ENCODE data around the gene LRIT2.
"Not testable (repeated sequence)": the region's sequence is repeated elsewhere in the genome, so short reads cannot be mapped to it uniquely, and the experiment has no call there.

Gene LRIT2

DNA sequence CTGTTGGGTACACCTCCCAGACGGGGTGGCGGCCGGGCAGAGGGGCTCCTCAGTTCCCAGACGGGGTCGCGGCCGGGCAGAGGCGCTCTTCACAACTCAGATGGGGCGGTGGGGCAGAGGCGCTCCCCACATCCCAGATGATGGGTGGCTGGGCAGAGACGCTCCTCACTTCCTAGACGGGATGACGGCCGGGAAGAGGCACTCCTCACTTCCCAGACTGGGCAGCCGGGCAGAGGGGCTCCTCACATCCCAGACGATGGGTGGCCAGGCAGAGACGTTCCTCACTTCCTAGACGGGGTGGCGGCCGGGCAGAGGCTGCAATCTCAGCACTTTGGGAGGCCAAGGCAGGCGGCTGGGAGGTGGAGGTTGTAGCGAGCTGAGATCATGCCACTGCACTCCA, 45.0 kb downstream of the LRIT2 start:
- not testable (repeated sequence) for H3K27ac ChIP-seq (ENCODE audit: low read depth, low read length); H3K36me3 ChIP-seq (ENCODE audit: control insufficient read depth, insufficient read depth, low read length); H3K27me3 ChIP-seq (ENCODE audit: control insufficient read depth, insufficient read depth, low read length); H3K4me1 ChIP-seq (ENCODE audit: control insufficient read depth, insufficient read depth, low read length); H3K4me3 ChIP-seq (ENCODE audit: low read depth, low read length); H3K9ac ChIP-seq (ENCODE audit: low read depth, low read length); H3K9me3 ChIP-seq (ENCODE audit: control insufficient read depth, insufficient read depth, low read length)

DNA sequence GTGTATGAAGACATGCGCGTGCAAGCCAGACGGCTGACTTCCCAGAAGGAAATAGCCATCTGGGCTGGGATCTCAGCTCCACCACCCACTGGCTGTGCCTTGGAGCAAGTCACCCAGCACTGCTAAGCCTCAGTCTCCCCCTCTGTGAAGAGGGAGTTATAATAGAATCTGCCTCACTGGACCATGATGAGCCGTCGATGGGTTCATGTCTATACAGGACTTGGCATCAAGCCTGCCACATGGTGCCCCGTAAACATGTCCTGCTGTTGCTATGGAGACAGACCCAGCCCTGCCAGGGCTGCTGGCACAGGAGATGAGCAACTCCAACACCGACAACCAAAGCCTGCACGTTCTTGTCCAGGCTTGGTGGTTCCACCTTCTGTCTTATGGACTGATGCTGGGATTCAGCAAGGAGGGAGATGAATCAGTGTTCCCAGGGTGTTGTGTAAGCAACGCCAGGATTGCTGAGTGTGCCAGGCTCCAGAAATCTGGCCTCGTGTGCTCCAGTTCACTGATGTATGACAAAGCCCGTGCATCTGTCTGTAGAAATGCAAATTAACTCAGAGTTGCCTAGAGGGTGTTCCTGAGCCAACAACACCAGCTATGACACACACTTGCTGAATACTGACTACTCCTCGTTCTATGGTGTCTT, 46.2 kb downstream of the LRIT2 start:
- no peaks in the 10 kb centered on the region for H3K27me3 ChIP-seq (ENCODE audit: control insufficient read depth, insufficient read depth, low read length)
- H3K4me1 ChIP-seq (ENCODE audit: control insufficient read depth, insufficient read depth, low read length): peaks cover 7% of the 10 kb centered on the region; the same call in 1 of the 2 replicates
- no peaks in the 10 kb centered on the region for H3K9me3 ChIP-seq (ENCODE audit: control insufficient read depth, insufficient read depth, low read length)
- no peaks in the 10 kb centered on the region for H3K36me3 ChIP-seq (ENCODE audit: control insufficient read depth, insufficient read depth, low read length)
- no peak overlapping the region for H3K9ac ChIP-seq (ENCODE audit: low read depth, low read length)
- no peak overlapping the region for H3K27ac ChIP-seq (ENCODE audit: low read depth, low read length)
- H3K4me3 ChIP-seq (ENCODE audit: low read depth, low read length): no peak overlapping the region

DNA sequence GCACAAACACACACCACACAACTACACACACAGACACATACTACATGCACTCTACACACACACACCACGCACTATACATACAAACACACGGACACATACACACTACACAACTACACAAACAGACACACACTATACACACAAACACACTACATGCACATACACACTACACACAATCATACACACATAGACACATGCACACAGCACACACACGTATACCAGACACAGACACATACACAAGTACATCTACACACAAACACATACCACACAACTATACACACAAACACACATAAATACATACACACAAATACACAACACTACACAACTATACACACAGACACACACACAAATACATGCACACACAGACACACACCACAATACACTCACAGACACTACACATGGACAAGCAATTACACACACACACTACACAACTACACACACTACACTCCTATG, 47.2 kb downstream of the LRIT2 start:
- H3K9ac ChIP-seq (ENCODE audit: low read depth, low read length): no peak overlapping the region
- H3K27me3 ChIP-seq (ENCODE audit: control insufficient read depth, insufficient read depth, low read length): no peaks in the 10 kb centered on the region
- peaks cover 7% of the 10 kb centered on the region; the same call in 1 of the 2 replicates for H3K4me1 ChIP-seq (ENCODE audit: control insufficient read depth, insufficient read depth, low read length)
- no peaks in the 10 kb centered on the region for H3K36me3 ChIP-seq (ENCODE audit: control insufficient read depth, insufficient read depth, low read length)
- H3K4me3 ChIP-seq (ENCODE audit: low read depth, low read length): no peak overlapping the region
- H3K27ac ChIP-seq (ENCODE audit: low read depth, low read length): no peak overlapping the region
- H3K9me3 ChIP-seq (ENCODE audit: control insufficient read depth, insufficient read depth, low read length): no peaks in the 10 kb centered on the region

DNA sequence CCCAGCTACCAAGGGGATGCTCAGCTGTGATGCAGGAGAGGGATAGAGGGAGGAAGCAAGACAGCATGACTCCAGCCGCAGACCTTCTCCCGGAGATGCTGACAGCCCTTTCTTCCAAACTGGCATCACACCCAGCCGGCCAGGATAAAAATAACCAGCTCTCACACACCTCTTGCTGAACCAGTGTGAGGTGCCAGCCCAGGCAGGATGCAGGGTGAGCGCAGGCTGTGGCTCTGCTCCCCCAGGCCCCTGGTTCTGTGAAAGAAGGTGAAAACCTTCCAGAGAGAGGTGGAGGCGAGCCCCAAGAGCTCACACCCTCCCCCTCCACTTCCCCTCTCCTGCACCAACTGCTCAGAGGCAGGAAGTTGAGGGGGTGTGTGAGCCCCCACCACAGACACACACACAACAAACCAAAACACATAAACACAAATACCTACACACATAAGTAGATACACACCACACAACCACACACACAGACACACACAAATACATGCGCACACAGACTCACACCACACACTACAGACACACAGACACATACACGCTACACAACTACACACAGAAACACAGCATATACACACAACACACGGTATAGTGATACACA, 47.7 kb downstream of the LRIT2 start:
- no peaks in the 10 kb centered on the region for H3K9me3 ChIP-seq (ENCODE audit: control insufficient read depth, insufficient read depth, low read length)
- H3K4me3 ChIP-seq (ENCODE audit: low read depth, low read length): no peak overlapping the region
- H3K4me1 ChIP-seq (ENCODE audit: control insufficient read depth, insufficient read depth, low read length): peaks cover 7% of the 10 kb centered on the region; the same call in 1 of the 2 replicates
- no peak overlapping the region for H3K27ac ChIP-seq (ENCODE audit: low read depth, low read length)
- H3K27me3 ChIP-seq (ENCODE audit: control insufficient read depth, insufficient read depth, low read length): no peaks in the 10 kb centered on the region
- no peak overlapping the region for H3K9ac ChIP-seq (ENCODE audit: low read depth, low read length)
- no peaks in the 10 kb centered on the region for H3K36me3 ChIP-seq (ENCODE audit: control insufficient read depth, insufficient read depth, low read length)

DNA sequence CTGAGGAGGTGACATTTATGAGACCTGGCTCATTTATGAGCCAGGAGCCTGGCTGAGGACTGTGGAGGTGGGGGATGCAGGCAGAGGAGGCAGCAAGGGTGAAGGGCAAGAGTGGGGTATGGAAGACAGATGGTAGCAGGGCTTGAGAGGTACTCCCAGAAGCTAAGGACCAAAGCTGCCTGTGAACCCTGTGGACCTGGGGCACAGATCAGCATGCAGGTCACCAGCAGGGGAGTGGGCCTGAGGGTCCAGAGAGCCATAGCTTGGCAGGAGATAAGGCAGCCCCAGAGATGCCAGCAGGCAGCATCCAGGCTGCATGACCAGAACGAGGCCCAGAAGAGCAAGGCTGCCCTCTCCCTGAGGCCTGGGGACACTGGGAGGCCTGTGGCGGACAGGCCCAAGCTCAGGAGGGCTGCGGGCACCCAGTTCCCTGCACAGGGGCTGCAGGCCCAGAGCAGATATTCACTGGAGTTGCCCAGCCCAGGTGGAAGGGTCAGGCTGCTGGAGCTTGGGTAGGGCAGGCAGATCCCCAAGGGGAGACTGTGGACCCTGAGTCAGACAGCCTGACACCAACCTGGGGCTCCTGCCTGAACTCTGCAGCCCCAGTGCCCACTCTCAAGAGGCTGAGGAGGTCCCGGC, 48.4 kb downstream of the LRIT2 start:
- Histone ChIP-seq H3K27ac (ENCODE audit: low read depth, low read length) (no peak overlapping the region), H3K36me3 (ENCODE audit: control insufficient read depth, insufficient read depth, low read length) (no peaks in the 10 kb centered on the region), H3K9me3 (ENCODE audit: control insufficient read depth, insufficient read depth, low read length) (no peaks in the 10 kb centered on the region), H3K4me3 (ENCODE audit: low read depth, low read length) (no peak overlapping the region), H3K27me3 (ENCODE audit: control insufficient read depth, insufficient read depth, low read length) (no peaks in the 10 kb centered on the region), H3K4me1 (ENCODE audit: control insufficient read depth, insufficient read depth, low read length) (peaks cover 7% of the 10 kb centered on the region; the same call in 1 of the 2 replicates), H3K9ac (ENCODE audit: low read depth, low read length) (no peak overlapping the region)

DNA sequence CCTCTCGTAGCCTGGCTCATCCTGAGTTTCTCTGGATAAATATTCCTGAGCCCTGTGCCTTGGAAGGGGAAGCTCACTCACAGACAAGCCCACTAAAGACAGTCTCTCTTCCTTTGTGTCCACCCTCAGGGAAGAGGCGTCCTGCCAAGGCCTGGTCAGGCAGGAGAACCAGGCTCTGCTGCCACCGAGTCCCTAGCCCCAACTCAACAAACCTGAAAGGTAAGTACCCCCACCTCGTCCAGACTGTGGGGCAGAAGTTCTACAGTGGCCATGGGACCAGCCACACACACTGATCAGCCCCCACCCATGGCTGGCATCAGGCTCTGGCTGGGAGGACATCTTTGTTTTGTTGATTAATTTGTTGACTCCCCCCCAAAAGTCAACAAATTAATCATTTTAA, 49.0 kb downstream of the LRIT2 start:
- Histone ChIP-seq H3K27me3 (ENCODE audit: control insufficient read depth, insufficient read depth, low read length) (no peaks in the 10 kb centered on the region), H3K4me3 (ENCODE audit: low read depth, low read length) (no peak overlapping the region), H3K4me1 (ENCODE audit: control insufficient read depth, insufficient read depth, low read length) (peaks cover 7% of the 10 kb centered on the region; the same call in 1 of the 2 replicates), H3K9ac (ENCODE audit: low read depth, low read length) (no peak overlapping the region), H3K36me3 (ENCODE audit: control insufficient read depth, insufficient read depth, low read length) (no peaks in the 10 kb centered on the region), H3K27ac (ENCODE audit: low read depth, low read length) (no peak overlapping the region), H3K9me3 (ENCODE audit: control insufficient read depth, insufficient read depth, low read length) (no peaks in the 10 kb centered on the region)

DNA sequence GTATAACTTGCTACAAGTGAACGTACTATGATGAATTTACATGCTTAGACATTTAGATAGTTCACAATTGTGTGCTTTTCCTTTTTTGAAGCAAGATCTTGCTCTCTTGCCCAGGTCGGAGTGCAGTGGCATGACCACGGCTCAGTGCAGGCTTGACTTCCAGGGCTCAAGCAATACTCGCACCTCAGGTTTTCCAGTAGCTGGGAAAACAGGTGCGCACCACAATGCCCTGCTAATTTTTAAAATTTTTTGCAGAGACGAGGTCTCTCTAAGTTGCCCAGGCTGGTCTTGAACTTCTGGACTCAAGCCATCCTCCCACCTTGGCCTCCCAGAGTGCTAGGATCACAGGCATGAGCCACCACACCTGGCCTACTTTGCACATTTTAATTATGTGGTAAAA, 49.9 kb downstream of the LRIT2 start:
- no peak overlapping the region for H3K27ac ChIP-seq (ENCODE audit: low read depth, low read length)
- no peak overlapping the region for H3K4me3 ChIP-seq (ENCODE audit: low read depth, low read length)
- H3K9me3 ChIP-seq (ENCODE audit: control insufficient read depth, insufficient read depth, low read length): no peaks in the 10 kb centered on the region
- H3K9ac ChIP-seq (ENCODE audit: low read depth, low read length): no peak overlapping the region
- no peaks in the 10 kb centered on the region for H3K36me3 ChIP-seq (ENCODE audit: control insufficient read depth, insufficient read depth, low read length)
- peaks cover 7% of the 10 kb centered on the region; the same call in 1 of the 2 replicates for H3K4me1 ChIP-seq (ENCODE audit: control insufficient read depth, insufficient read depth, low read length)
- H3K27me3 ChIP-seq (ENCODE audit: control insufficient read depth, insufficient read depth, low read length): no peaks in the 10 kb centered on the region

DNA sequence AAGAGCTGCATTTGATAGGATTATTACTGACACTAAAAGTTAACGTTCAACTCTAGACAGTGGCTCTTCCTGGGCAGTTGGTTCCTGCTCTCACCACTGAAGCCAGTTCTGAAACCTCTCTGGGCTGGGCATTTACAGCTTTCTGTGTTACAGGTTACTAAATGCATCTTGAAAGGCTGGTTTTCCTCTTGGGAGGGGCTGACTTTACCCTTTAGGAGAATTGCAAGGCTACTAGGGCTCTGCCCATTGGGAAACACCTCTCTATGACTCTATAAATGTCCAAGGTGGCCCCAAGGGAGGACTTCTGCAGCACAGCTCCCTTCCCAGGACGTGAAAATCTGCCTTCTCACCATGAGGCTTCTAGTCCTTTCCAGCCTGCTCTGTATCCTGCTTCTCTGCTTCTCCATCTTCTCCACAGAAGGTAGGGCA, 51.8 kb downstream of the LRIT2 start, which contains the start of gene GPR15LG:
GPR15LG (plus strand) TSS at position 301 of the 429 bp plus-strand sequence; CDS start at position 352, 51 bp downstream.
- Histone ChIP-seq H3K27ac (ENCODE audit: low read depth, low read length) (no peak within 1 kb of the TSS), H3K9me3 (ENCODE audit: control insufficient read depth, insufficient read depth, low read length) (no peaks in the 10 kb centered on the region), H3K4me1 (ENCODE audit: control insufficient read depth, insufficient read depth, low read length) (no peaks in the 10 kb centered on the region), H3K36me3 (ENCODE audit: control insufficient read depth, insufficient read depth, low read length) (no peaks in the 10 kb centered on the region), H3K4me3 (ENCODE audit: low read depth, low read length) (no peak within 1 kb of the TSS), H3K9ac (ENCODE audit: low read depth, low read length) (no peak within 1 kb of the TSS), H3K27me3 (ENCODE audit: control insufficient read depth, insufficient read depth, low read length) (no peaks in the 10 kb centered on the region)

DNA sequence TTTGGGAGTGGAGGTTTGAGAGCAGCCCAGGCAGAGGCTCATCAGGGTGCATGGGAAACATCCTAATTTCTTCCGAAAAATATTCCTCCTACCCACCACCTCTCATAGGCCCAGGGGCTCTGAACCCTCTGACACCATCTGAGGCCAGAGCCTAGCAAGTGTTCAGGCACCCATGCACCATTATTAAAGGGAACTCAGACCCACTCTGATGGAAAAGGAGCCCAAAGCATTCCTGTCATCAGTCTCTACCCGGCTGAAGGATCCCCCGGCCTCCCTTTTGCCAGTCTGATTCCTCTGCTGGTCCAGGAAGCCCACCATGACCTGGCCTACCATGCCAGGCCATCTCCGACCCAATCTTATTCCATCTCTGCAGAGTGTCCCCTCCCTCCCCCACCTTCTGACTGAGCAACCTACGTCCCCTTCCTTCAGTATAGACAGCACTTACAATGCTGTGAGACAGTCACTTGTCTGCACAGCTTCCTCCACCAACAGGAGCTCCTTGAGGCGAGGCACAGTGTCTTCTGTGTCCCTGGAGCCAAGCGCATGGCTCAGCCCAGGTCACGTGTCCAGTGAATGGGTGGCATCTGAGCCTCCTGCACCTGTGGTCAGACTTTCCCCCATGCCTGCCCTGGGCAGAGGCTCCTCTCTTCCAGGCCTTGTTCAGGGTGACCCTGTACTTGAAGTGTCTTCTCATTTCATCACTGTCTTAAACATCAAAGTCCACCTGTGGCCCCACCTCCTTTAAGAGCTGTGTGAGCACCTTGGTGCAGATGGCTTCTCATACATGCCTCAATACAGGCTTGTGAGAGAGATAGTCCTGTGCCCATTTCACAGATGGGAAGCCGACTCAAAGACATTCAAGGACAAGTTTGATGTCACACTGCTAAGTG, 52.6 kb downstream of the LRIT2 start:
- Histone ChIP-seq H3K36me3 (ENCODE audit: control insufficient read depth, insufficient read depth, low read length) (no peaks in the 10 kb centered on the region), H3K9me3 (ENCODE audit: control insufficient read depth, insufficient read depth, low read length) (no peaks in the 10 kb centered on the region), H3K4me3 (ENCODE audit: low read depth, low read length) (no peak overlapping the region), H3K27me3 (ENCODE audit: control insufficient read depth, insufficient read depth, low read length) (no peaks in the 10 kb centered on the region), H3K9ac (ENCODE audit: low read depth, low read length) (no peak overlapping the region), H3K4me1 (ENCODE audit: control insufficient read depth, insufficient read depth, low read length) (no peaks in the 10 kb centered on the region), H3K27ac (ENCODE audit: low read depth, low read length) (no peak overlapping the region)

DNA sequence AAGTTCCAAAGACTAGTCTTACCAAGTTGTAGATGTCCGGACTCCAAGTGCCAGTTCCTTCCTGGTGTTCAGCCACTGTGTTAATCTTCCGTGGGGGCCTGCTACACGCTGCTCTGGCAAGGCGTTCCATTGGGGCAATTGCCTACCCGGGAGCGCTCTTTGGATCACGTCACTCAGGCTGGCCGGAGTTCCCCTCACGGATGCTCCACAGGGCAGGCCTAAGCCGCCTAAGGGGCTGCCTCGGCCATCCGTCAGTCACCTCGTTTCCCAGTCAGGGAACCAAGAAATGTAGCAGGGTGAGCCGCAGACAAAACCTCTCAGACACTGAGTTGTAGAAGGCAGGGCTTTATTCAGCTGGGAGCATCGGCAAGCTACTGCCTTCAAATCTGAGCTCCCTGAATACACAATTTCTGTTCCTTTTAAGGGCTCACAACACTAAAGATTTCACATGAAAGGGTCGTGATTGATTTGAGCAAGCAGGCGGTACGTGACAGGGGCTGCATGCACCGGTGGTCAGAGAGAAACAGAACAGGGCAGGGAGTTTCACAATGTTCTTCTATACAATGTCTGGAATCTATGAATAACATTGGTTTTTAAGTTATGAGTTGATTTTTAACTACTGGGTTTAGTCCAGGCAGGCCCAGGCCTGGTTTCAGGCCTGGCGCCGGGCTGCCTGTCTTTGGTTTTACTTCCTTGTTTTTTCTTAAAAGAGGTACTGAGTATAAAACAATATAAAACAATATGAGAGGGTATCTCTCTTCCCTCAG, 53.5 kb downstream of the LRIT2 start:
- H3K36me3 ChIP-seq (ENCODE audit: control insufficient read depth, insufficient read depth, low read length); H3K4me1 ChIP-seq (ENCODE audit: control insufficient read depth, insufficient read depth, low read length); H3K27me3 ChIP-seq (ENCODE audit: control insufficient read depth, insufficient read depth, low read length); H3K27ac ChIP-seq (ENCODE audit: low read depth, low read length); H3K9ac ChIP-seq (ENCODE audit: low read depth, low read length); H3K9me3 ChIP-seq (ENCODE audit: control insufficient read depth, insufficient read depth, low read length); H3K4me3 ChIP-seq (ENCODE audit: low read depth, low read length): not testable (repeated sequence)
